HG03064 (cell line): ENCODE measurements around the gene PHRF1.
"Not testable (repeated sequence)": the region's sequence is repeated elsewhere in the genome, so short reads cannot be mapped to it uniquely, and the experiment has no call there.

ENCODE experiments used
- ATAC-seq: cut with Tn5 transposase; IDR thresholded peaks from one replicate; pipeline ENCODE4 v1.9.1; 2021; ENCODE audit warnings: low read depth; ENCODE audit not compliant: unreplicated experiment

The PHRF1 gene

DNA sequence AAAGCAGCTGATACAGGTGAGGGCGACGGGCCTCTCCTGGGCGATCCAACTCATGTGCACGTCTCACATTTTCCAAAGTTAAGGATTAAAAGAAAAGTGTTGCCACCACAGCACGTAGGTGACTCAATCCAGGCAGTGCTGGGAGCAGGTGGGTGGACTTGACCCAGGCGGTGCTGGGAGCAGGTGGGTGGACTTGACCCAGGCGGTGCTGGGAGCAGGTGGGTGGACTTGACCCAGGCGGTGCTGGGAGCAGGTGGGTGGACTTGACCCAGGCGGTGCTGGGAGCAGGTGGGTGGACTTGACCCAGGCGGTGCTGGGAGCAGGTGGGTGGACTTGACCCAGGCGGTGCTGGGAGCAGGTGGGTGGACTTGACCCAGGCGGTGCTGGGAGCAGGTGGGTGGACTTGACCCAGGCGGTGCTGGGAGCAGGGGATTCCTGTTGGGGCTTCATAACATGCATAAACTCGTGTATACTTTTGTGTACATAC, 71.4 kb downstream of the PHRF1 start:
- not testable (repeated sequence) for ATAC-seq

DNA sequence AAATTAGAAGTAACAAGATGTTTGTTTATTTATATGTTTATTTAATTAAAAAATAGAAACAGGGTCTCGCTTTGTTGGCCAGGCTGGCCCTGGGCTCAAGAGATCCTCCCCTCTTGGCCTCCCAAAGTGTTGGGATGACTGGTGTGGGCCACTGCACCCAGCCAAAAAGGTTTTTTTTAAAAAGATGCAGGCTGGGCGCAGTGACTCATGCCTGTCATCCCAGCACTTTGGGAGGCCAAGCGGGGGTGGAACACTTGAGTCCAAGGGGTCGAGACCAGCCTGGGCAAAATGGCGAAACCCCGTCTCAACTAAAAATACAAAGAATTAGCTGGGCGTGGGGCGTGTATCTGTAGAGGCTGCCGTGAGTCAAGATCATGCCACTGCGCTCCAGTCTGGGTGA, 74.2 kb downstream of the PHRF1 start:
- no peak for ATAC-seq

GRCh38 chr11:653136-653535, 76.9 kb downstream of the PHRF1 start:
- ATAC-seq, result not testable (repeated sequence)

DNA sequence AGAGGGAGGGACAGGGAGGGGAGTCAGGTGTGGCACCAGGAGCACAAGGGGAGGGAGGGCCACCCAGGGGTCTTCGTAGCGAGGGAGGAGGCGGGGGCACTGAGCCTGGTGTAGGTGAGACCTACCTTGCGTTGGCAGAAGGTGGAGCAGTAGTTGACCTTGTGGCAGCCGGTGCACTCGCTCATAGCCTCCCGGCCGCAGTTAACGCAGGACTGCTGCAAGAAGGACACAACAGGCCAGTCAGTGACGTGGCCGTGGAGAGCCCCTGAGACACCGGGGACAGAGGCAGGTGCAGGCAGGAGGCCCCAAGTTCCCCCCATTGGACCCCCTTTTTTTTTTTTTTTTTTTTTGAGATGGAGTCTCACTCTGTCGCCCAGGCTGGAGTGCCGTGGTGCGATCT, 77.6 kb downstream of the PHRF1 start:
- no peak for ATAC-seq

- not testable (repeated sequence) for ATAC-seq
Measured at GRCh38 chr11:654444-654843, 78.2 kb downstream of the PHRF1 start.

- ATAC-seq, result no peak
Measured at GRCh38 chr11:655036-655726, 78.9 kb downstream of the PHRF1 start.

DNA sequence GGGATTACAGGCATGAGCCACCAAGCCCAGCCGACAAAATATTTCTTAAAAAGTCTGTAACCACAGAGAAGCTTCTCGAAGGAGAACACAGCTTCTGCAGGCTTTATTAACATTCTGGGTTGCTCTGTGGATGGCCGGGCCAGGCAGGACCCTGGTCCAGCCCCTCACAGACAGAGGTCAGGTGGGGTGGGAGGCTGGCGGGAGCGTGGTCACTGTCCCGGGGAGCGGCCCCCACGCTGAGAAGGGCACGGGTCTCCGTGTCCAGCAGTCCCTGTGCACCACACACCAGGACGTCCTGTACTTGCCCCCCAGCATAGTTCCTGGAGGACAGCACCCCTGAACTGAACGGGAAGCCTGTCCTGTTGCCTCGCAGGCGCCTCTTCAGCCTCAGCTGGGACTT, 80.2 kb downstream of the PHRF1 start:
- ATAC-seq, result no peak

- no peak for ATAC-seq
Measured at GRCh38 chr11:656866-657265, 80.6 kb downstream of the PHRF1 start.

DNA sequence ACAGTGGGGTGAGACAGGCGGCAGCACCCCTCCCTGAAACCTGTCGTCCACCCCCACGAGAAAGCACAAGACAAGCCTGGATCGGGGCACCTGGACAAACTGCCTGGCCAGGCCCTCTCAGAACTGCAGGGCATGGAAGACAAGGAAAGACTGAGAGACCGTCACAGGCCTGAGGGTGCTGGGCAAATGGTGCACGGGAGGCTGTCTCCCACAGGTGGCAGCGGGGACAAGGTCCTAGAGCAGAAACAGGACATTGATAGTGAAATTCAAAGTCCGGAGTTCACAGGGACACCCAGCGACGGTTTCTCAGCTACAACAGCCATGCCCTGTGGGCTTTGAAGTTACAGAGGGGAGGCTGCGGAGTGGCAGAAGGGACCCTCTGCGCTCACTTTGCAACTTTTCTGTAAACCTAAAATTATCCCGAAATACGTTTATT, 81.4 kb downstream of the PHRF1 start:
- no peak for ATAC-seq

DNA sequence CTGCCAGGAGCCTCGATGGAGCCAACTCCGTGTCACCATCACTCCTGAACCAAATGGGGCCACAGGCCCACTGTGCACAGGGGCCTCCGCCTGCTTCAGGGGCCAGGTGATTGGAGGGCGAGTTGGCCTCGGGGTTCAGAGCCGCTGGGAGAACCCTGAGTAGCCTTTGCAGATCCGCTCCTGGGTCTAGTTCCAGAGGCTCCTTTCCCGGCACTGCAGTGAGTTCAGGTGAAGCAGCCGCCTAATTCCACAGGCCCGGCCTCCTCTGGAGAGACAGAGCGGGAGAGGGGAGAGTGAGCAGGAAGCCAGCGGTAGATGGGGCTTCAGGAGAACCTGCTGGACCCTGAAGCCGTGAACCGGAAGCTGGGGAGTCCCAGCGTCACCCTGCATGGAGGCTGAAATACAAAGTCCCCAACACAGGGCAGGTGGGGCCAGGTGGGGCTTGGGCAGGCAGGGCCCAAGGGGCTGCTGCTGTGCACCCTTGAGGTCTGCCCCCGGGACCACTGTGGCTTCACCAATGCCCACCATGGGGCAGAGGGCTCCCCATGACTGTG, 83.3 kb downstream of the PHRF1 start:
- ATAC-seq, result no peak

- ATAC-seq, result no peak
Measured at GRCh38 chr11:660281-660680, 84.0 kb downstream of the PHRF1 start.

- ATAC-seq, result no peak
Measured at GRCh38 chr11:660681-661444, 84.6 kb downstream of the PHRF1 start.
